ENCODE results near the gene THBS1. TPM values are rescaled to one million over a fixed set of nuclear protein-coding genes. Genes with fewer than 3 reads are reported as not detected.

The THBS1 gene
- total RNA-seq, 1 experiment from 2014 or later: 63.4 TPM

GRCh38 chr15:39596358-39597051 lies 15.6 kb downstream of the THBS1 start:
- no peak for DNase-seq (ENCODE audit: low read depth)
- in situ Hi-C loops (cut with HindIII; ENCODE audit: low pct_unique_long_range_greater_than_20kb, low sequenced_read_pairs): no loop called here

GRCh38 chr15:39597336-39597735 lies 16.5 kb downstream of the THBS1 start:
- no peak for DNase-seq (ENCODE audit: low read depth)
- in situ Hi-C loops (cut with HindIII; ENCODE audit: low pct_unique_long_range_greater_than_20kb, low sequenced_read_pairs): no loop called here

GRCh38 chr15:39597751-39598185 lies 16.9 kb downstream of the THBS1 start:
- DNase-seq (ENCODE audit: low read depth): no peak
- in situ Hi-C loops (cut with HindIII; ENCODE audit: low pct_unique_long_range_greater_than_20kb, low sequenced_read_pairs): no loop called here

GRCh38 chr15:39598186-39598850 lies 17.4 kb downstream of the THBS1 start:
- no peak for DNase-seq (ENCODE audit: low read depth)
- in situ Hi-C loops (cut with HindIII; ENCODE audit: low pct_unique_long_range_greater_than_20kb, low sequenced_read_pairs): no loop called here

GRCh38 chr15:39598958-39599845 lies 18.3 kb downstream of the THBS1 start:
- in situ Hi-C loops (cut with HindIII; ENCODE audit: low pct_unique_long_range_greater_than_20kb, low sequenced_read_pairs): no loop called here
- no peak for DNase-seq (ENCODE audit: low read depth)

- no peak for DNase-seq (ENCODE audit: low read depth)
- in situ Hi-C loops (cut with HindIII; ENCODE audit: low pct_unique_long_range_greater_than_20kb, low sequenced_read_pairs): no loop called here
Measured at GRCh38 chr15:39599871-39600270, 19.0 kb downstream of the THBS1 start.

- no peak for DNase-seq (ENCODE audit: low read depth)
- in situ Hi-C loops (cut with HindIII; ENCODE audit: low pct_unique_long_range_greater_than_20kb, low sequenced_read_pairs): no loop called here
Measured at GRCh38 chr15:39602143-39602542, 21.3 kb downstream of the THBS1 start.

- in situ Hi-C loops (cut with HindIII; ENCODE audit: low pct_unique_long_range_greater_than_20kb, low sequenced_read_pairs): no loop called here
- DNase-seq (ENCODE audit: low read depth): no peak
Measured at GRCh38 chr15:39605146-39605545, 24.3 kb downstream of the THBS1 start.

GRCh38 chr15:39608185-39609139 lies 27.6 kb downstream of the THBS1 start:
- no peak for DNase-seq (ENCODE audit: low read depth)
- in situ Hi-C loops (cut with HindIII; ENCODE audit: low pct_unique_long_range_greater_than_20kb, low sequenced_read_pairs): no loop called here

GRCh38 chr15:39609166-39609916 lies 28.5 kb downstream of the THBS1 start:
- no peak for DNase-seq (ENCODE audit: low read depth)
- in situ Hi-C loops (cut with HindIII; ENCODE audit: low pct_unique_long_range_greater_than_20kb, low sequenced_read_pairs): no loop called here

- in situ Hi-C loops (cut with HindIII; ENCODE audit: low pct_unique_long_range_greater_than_20kb, low sequenced_read_pairs): no loop called here
- no peak for DNase-seq (ENCODE audit: low read depth)
Measured at GRCh38 chr15:39610665-39611064, 29.8 kb downstream of the THBS1 start.

- no peak for DNase-seq (ENCODE audit: low read depth)
- in situ Hi-C loops (cut with HindIII; ENCODE audit: low pct_unique_long_range_greater_than_20kb, low sequenced_read_pairs): no loop called here
Measured at GRCh38 chr15:39613271-39613670, 32.4 kb downstream of the THBS1 start.

GRCh38 chr15:39613861-39614260 lies 33.0 kb downstream of the THBS1 start:
- no peak for DNase-seq (ENCODE audit: low read depth)
- in situ Hi-C loops (cut with HindIII; ENCODE audit: low pct_unique_long_range_greater_than_20kb, low sequenced_read_pairs): no loop called here

- DNase-seq (ENCODE audit: low read depth): no peak
- in situ Hi-C loops (cut with HindIII; ENCODE audit: low pct_unique_long_range_greater_than_20kb, low sequenced_read_pairs): no loop called here
Measured at GRCh38 chr15:39616731-39617455, 36.0 kb downstream of the THBS1 start.

- in situ Hi-C loops (cut with HindIII; ENCODE audit: low pct_unique_long_range_greater_than_20kb, low sequenced_read_pairs): no loop called here
Measured at GRCh38 chr15:39618063-39618823, 37.4 kb downstream of the THBS1 start.

GRCh38 chr15:39621210-39621609 lies 40.3 kb downstream of the THBS1 start:
- no peak for DNase-seq (ENCODE audit: low read depth)
- in situ Hi-C loops (cut with HindIII; ENCODE audit: low pct_unique_long_range_greater_than_20kb, low sequenced_read_pairs): no loop called here

More at GRCh38 chr15:39618063-39618823, 37.4 kb downstream of the THBS1 start:
- no peak for DNase-seq (ENCODE audit: low read depth)

Measured in Caki2 (cell line).